Sciatic nerve (tissue), 2 donors: ENCODE measurements around the gene RAB6B. TPM values are rescaled to one million over a fixed set of nuclear protein-coding genes. Genes with fewer than 3 reads are reported as not detected.

Experiments used
- ATAC-seq: fragments of 200-7000 bp; cut with Tn5 transposase; one replicate; pipeline ENCODE4 v1.9.1; 2020; ENCODE audit warnings: mild to moderate bottlenecking, moderate library complexity
- DNase-seq: peaks from one replicate; pipeline ENCODE4 v3.0.0-alpha.2; 2020; ENCODE audit warnings: low spot score
- intact Hi-C: fragments of 100-400 bp; cut with DNase I; formaldehyde crosslinking; loops from one replicate; pipeline ENCODE4 v1.14.2; 2022
- total RNA-seq: library from RNA; stranded (reverse); fragmentation: NEBNext Ultra II Directional; extraction: Animal tissue kit (Norgen Biotek cat#: 25700); gene quantifications from one replicate; pipeline ENCODE4 v1.2.1, GENCODE V29; 2021
- donor health status: DM: no; HTN: no; CAD: no.
- donor health status: DM: no; HTN: no; CAD: no.

RAB6B gene
- total RNA-seq, 1 donor from 2014 or later = 9.5 TPM

DNA sequence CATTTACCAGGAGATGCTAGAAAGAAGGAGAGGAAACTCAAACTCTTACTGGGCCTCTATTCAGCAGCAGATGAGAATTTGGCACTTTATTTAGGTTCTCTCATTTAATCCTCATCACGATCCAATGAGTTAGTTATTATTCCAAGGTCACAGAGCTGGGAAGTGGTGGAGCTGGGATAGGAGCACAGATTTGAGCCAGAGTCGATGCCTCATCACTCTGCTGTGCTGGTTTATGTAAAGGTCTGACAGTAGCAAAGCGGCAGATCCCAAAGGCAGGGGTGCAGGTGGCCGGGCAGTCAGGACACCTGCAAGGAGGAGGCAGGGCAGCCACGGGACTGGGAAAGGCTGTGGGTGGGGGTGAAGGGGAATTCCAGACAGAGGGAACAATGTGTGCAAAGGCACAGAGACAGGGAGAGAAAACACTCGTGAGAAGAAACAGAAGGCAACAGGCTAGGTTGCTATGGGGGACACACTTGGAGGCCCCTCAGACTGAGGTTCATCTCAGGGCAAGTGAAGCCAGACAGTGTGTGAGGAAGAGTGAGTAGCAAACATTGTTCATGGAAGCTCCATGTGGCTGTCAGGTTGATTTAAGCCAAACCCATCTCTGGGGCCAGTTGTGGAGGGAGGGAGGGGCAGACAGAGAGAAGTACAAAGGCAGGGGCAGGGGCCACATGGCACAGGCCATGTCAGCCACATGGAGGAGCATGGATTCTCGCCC, 26.8 kb downstream of the RAB6B start:
- DNase-seq (no peak), ATAC-seq (no peak)
- intact Hi-C loops = no loop called here

DNA sequence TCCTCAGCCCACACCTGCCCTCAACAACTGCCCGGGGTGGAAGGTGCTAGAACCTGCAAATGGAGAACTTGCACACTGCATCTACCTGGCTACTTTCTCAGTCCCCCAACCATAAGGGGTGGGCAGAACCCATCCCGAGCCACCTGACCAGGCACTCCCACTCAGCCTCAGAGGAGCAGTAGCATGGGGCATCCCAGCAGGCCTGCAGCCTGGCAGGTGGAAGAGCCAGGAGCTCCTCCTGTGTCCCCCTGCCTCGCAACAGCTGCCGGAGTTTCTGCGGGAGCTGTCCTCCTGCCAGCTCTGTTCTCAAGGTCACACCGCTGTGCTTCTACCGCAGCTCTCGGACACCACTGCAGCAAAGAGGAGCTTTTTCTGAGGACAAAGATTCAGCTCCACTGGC, 27.5 kb downstream of the RAB6B start:
- DNase-seq = no peak
- ATAC-seq = no peak
- intact Hi-C loops = no loop called here

DNA sequence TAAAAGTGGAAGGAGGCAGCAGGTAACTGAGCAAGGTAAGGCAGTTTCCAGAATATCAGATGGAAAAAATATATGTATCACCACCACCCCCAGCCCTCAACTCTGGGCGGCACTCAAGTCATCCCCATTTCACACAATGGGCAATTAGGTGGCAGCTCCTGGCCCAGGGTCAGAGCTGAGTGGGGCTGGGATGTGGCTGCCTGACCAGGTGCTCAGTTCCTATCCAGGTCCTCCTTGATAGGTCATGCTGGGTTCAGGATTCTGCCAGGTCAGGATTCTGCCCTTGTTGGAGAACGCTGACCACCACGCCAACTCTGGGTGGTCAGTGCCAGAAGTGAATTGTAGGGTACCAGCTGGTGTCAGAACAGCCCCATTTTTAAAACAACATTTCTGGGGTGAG, 29.5 kb downstream of the RAB6B start:
- intact Hi-C loops = no loop called here
- no peak for DNase-seq
- ATAC-seq = no peak

DNA sequence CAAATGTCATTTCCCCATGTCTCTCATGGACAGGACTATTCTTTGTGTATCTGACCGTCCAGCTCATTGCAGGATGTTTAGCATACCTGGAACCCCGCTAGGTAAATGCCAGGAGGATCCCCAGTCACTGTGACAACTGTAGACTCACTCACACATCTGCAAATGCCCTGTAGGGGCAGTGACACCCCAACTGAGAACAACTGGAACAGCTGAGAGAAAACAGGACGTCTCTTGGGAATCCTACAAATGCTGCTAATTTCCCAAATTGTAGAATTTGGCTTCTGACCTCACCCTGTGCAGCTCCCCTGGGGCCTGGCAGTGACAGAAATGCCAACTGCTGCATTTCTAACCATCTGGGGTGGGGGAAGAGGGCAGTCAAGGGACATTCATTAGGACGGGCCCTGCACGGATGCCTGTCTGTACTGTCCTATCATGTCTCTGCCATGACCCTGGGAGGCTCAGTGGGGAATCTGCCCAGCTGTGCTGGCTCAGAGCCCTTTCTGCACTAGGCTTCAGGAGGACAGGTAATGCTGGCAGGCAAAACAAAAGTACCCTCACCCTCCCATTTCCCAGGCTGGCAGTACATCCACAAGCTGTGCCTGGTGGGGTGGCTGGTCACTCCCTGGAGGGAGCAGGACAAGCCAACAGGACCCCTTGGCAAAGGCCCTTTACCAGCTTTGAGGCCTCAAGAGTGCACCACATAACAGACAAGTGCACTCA, 30.4 kb downstream of the RAB6B start:
- intact Hi-C loops = no loop called here
- DNase-seq (no peak), ATAC-seq (no peak)

DNA sequence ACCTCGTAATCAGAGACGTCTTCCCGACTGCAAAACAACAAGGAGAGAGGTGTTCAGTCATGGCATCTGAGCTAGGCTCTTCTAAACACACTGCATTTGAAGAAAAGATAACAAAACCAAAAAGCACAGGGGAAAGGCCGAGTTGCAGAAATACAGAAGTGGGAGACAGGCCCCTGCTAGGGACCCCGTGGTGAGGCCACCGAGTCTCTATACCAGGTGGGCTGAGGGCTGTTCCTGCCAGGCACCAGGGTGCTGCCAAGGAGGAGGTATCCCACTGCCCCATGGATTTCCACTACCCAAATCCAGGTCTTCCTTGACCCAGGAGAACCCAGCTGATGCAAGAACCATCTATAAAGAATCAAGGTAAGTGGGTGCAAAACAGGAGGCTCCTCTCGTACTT, 31.1 kb downstream of the RAB6B start:
- no peak for DNase-seq
- no peak for ATAC-seq
- intact Hi-C loops = no loop called here

DNA sequence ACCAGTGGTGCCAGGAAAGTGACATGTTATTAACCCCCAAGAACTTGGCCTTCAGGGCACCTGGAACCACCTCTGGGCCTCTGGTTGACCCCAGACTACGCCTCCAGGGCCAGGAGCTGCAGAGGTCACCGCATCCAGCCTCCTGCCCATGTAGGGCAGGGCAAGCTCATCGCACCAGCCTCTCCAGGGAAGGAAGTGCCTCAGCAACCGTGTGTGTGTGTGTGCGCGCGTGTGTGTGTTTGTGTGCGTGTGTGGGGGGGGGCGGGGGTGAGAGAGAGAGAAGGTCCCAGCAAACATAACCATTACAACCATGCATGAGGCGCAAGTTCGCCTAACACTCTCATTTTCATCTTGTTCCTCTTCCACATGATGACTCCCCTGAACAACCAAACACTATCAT, 31.8 kb downstream of the RAB6B start:
- DNase-seq (no peak), ATAC-seq (no peak)
- intact Hi-C loops = no loop called here

DNA sequence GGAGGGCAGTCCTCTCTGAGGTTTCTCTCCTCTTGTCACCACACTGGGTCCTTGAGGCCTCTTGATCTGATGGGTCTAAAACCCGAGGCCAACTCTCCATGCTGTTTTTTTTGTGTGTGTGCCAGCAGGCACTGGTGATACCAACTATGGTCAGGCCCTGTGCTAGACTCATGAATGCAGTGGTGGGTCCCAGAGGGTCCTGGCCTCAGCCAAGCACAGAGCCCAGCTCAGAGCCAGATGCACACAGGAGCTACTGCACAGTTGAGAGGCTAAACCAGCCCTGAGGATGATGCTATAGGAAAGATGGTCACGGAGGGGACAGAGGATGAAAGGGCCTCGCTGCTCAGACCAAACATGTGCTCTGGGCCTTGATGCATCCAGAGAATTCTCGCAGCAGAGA, 33.5 kb downstream of the RAB6B start:
- DNase-seq = no peak
- no peak for ATAC-seq
- intact Hi-C loops = no loop called here

DNA sequence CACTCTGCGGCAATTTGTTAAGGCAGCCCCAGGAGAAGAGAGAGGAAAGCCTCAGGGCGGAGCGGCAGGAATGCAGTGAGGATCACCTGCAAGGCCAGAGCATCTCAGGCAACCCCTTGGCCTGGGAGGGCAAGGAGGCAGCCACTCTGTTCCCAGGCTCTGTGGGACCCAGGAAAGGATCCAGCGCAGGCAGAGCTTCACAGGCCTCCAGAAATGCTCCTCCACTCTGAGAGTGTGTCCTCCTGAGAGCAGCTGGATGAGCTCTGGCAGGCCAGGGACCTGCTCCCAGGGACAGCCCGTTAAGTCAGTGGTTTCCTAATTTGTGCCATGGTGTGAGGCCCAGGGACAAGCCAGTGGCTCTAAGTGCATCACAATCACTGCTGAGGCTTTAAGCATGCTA, 35.2 kb downstream of the RAB6B start:
- intact Hi-C loops = no loop called here
- DNase-seq (no peak), ATAC-seq (no peak)

DNA sequence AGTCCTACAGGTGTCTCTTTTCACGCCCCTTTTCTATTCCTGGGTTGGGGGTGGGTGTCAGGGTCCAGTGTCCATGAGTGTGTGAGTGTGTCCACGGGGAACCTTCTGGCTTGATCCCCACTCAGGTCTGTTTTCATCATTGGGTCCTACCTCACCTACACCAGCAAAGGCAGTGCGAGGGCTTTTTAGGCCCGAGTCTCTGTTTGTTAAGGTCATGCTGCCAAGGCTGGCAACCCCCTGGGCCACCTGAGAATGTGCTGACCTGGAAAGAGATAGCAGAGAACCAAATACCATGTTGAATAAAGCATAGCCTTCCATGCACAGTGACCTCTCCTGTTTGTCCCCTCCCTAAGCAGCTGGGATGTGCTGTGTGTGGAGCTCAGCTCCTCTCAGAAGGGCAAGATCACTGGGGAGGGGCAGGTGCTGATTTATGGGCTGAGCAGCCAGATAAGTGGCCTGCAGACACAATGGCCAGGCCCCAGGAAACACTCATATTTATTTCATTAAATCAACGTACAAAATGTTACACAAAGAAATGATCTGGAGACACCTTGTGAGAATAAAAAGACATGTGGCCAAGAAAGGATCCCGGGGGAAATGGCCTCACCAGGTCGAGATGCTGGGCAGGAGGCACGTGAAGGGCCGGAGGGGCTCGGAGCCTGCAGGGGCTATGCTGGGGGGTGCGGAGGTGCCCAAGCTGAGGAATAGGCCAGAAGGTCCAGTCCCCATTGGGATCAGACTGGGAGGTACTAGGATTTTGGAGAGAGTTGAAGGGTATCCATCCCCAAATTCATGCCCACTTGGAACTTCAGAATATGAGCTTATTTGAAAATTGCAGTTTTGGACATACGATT, 36.1 kb downstream of the RAB6B start:
- ATAC-seq (no peak), DNase-seq (no peak)
- intact Hi-C loops = no loop called here

DNA sequence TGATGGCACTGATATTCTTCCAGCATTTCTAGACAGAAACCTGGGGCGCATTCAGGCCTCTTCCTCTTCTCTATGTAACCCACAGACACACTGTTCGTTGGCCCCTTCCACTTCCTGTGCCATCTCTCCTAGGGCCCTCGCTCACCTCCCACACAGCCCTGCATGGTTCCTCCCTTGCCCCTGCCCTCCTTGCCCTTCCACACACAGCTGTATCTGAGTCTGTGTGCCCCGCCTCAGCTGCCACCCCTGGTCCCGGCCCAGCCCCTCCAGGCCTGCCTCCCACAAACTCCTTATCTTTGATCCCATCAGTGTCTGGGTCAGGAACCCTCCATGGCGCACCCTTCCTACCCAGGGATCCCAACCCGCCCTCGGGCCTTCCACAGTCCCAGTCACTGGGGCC, 37.9 kb downstream of the RAB6B start:
- ATAC-seq = no peak
- intact Hi-C loops = no loop called here
- DNase-seq = no peak

DNA sequence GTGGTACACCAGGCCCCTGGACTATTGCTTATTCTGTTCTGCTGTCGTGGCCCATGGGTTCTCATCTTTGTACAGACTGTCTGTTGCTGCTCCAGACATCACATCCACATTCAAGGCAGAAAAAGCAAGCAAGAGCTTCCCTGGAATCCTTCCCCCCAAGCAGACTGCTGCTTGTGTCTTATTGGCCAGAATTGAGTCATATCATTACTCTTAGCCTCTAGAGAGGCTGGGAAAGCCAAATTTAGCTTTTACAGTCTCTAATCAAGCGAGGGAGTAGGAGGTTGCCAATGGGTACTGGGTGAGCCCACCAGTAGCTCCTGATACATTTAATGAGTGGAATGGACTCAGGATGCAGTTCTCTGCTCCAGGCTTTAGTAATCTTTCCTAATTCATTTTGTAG, 39.4 kb downstream of the RAB6B start:
- no peak for DNase-seq
- intact Hi-C loops = no loop called here
- no peak for ATAC-seq

DNA sequence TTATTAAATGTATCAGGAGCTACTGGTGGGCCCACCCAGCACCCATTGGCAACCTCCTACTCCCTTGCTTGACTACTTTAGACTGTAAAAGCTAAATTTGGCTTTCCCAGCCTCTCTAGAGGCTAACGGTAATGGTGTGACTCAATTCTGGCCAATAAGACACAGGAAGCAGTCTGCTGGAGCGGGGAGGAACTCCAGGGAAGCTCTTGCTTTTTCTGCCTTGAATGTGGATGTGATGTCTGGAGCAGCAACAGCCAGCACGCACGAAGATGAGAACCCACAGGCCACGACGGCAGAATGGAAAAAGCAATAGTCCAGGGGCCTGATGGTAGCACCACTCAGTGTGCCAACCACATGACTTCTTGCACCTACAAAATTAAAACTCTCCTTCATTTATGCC, 39.9 kb downstream of the RAB6B start:
- ATAC-seq = no peak
- no peak for DNase-seq
- intact Hi-C loops = no loop called here

DNA sequence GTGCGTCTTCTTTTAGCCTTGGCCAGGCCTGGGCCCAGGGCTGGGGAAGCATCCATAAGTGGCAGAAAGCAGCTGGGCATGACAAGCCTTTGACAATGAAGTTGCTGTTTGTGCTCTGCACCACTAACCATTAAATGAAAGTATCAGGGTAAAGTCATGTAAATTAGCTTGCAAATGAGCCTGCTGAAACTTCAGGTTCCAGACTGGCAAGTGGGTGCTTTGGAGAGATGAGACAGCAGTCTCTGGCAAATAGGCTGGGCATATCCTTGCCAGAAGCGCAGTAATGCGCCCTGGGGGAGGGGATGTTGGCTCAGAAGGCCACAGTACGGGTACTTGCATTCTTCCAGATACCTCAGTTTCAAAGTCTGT, 40.7 kb downstream of the RAB6B start:
- DNase-seq = no peak
- no peak for ATAC-seq
- intact Hi-C loops = no loop called here

DNA sequence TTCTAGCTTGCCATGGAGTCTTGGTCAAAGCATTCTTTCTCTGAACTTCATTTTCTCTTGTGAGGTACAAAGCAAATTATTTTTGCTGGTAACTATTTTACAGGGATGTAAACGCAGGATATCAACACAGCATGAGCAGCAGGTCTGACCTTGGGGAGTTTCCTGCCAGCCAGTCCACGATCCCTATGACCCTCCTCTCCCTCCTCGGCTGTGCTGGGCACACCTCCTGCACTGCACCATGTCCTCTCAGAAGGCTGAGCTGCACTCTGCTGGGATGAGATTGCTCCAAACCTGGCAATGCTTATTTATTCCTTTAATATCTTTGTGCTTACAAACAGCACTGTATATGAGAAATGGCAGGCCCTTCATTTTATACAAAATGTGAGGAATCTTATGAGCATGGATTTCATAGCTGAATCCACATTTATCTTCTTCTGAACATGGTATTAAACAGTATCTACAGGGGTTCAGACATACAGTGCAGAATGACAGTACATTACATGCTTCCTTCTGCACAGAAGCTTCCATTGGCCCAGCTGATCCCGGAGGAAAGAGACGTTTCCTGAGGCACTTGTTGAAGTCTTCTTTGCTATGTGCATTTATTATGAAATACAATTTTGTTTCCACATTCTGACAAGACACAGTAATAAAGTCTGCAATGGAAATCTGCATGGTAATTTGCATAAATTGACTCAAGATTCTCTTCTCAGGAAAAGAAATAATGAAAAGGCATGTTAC, 41.2 kb downstream of the RAB6B start:
- intact Hi-C loops = no loop called here
- no peak for ATAC-seq
- peak; percentile 6 for DNase-seq

DNA sequence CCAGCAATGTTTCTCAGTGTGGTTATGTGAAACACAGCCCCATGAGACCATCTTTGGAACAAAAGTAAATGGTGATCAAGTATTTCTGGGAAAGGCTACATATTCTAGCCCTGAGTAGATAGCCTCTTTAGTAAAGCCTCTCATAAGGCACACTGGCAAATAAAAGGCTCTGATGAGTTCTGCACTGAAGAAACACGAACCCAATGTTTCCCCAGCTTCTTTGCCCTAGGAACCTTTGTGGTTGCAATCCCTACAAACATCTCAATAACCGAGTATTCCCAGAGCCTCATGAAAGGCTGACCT, 41.8 kb downstream of the RAB6B start:
- intact Hi-C loops = no loop called here
- peak; percentile 21 for ATAC-seq

DNA sequence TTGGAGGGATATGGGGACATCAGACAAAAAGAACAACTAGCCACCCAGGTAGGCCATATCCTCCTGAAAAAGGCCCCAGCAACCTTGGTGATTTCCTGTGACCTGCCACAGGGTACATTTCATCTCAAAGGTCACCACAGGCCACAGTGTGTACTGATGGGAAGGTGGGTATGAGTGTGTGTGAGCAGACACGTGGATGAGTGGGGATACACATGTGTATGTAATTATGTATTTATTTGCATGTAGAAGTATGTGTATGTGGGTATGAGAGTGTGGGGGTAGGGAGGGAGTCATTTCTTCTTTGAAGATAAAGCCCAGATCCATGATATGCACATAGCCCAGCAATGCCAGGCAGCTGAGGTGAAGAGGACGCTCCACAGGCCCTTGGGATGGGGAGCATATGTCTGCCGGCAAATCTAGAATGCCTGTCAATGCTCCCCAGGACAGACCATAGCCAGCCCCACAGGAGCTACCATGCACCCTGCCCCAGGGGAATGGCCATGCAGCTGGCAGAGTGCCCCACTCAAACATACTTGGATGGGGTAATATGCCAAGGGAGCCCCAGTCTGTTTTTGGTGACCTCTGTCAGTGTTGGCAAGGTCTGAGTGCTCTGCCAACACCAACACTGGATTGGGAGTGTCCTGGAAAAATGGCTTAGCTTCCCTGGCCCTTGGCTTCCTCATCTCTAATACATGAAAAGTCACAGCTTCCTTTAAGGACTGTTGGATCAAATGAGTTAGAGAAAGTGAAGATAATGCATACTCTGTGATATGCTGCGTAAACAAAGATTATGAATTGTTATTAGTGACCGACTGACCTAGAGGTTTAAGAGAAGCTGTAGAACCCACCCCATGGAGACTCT, 42.4 kb downstream of the RAB6B start:
- intact Hi-C loops = no loop called here
- ATAC-seq = no peak
- DNase-seq = peak; percentile 56

More for the DNA sequence above, 41.8 kb downstream of the RAB6B start:
- no peak for DNase-seq

DNA sequence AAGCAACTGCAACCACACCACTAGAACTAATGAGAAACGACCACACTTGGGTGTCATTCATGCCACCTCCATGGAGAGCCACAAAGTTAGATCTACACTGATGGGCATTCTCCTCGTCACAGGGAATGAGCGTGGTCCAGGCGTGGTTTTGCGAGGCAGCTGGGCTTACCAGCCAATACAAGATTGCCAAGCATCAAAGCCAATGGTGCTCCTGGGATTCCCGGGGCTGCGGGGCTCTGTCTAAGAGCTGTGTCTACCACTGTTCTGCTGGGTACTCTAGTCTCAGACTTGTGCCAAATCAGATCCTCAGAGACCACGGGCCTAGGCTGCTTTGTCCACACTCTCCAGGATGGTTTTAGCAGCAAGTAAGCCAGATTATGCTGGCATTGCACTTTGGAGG, 43.8 kb downstream of the RAB6B start:
- ATAC-seq (no peak), DNase-seq (peak; percentile 10)
- intact Hi-C loops = no loop called here

DNA sequence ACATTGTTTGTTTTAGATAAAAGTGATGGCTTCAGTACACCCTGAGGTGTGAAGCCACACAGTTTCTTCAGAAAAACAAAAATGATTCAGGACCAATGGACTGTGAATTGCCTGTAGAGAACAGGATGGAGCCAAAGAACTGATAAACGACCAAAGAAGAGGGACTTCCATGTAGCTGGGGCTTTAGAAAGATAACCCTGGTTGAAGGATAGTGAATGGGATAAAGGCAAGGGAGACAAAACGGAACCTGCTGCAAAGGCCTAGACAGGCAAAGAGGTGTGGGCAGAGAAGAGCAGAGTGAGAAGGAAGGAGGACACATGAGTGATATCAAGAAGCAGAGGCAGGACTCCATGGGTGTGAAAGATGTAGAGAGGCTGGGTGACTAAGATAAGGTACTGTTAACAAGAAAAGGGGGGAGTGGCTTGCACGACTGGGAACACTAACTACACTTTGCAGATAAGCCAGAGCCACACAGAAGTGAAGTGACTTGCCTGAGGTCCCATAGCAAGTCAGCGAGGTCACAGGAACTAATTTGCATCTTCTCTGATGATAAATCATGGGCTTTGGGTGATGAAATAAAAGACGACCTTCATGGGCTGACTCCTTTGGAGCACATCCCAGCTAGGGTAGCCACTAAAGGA, 44.3 kb downstream of the RAB6B start:
- DNase-seq (peak; percentile 4), ATAC-seq (no peak)
- intact Hi-C loops = no loop called here
